IPS-18c (cell line): Measurements from ENCODE around the gene CMTM8.

Source experiments
- H3K4me3 ChIP-seq: 2 replicates; pipeline ENCODE4 v1.7.0; 2013; ENCODE audit warnings: low read depth, mild to moderate bottlenecking, low read length, moderate library complexity; ENCODE audit not compliant: insufficient read depth
- H3K9me3 ChIP-seq: one replicate; pipeline ENCODE4 v1.6.1; 2013; ENCODE audit warnings: mild to moderate bottlenecking, low read length, moderate library complexity; ENCODE audit not compliant: control insufficient read depth, insufficient read depth

CMTM8 gene

GRCh38 chr3:32310918-32311839 is 72.7 kb downstream of the CMTM8 start:
- Histone ChIP-seq H3K4me3 (no peak overlapping the region), H3K9me3 (no peaks in the 10 kb centered on the region)

GRCh38 chr3:32312251-32312650 is 73.8 kb downstream of the CMTM8 start:
- no peaks in the 10 kb centered on the region for H3K9me3 ChIP-seq
- H3K4me3 ChIP-seq, result no peak overlapping the region; the same call in 1 of the 2 replicates

- Histone ChIP-seq H3K4me3 (no peak overlapping the region), H3K9me3 (no peaks in the 10 kb centered on the region)
These were observed 74.7 kb downstream of the CMTM8 start for GRCh38 chr3:32313169-32313568.

- Histone ChIP-seq H3K4me3 (no peak overlapping the region), H3K9me3 (no peaks in the 10 kb centered on the region)
These were observed 75.4 kb downstream of the CMTM8 start for GRCh38 chr3:32313723-32314473.

GRCh38 chr3:32315441-32315840 is 77.0 kb downstream of the CMTM8 start:
- H3K9me3 ChIP-seq, result no peaks in the 10 kb centered on the region
- no peak overlapping the region for H3K4me3 ChIP-seq

- Histone ChIP-seq H3K9me3 (no peaks in the 10 kb centered on the region), H3K4me3 (no peak overlapping the region)
These were observed 77.8 kb downstream of the CMTM8 start for GRCh38 chr3:32316319-32316718.

- no peak overlapping the region for H3K4me3 ChIP-seq
These were observed 78.5 kb downstream of the CMTM8 start for GRCh38 chr3:32316976-32317375.

GRCh38 chr3:32319607-32320006 is 81.1 kb downstream of the CMTM8 start:
- Histone ChIP-seq H3K9me3 (no peaks in the 10 kb centered on the region), H3K4me3 (no peak overlapping the region)

More at GRCh38 chr3:32316976-32317375, 78.5 kb downstream of the CMTM8 start:
- H3K9me3 ChIP-seq, result no peaks in the 10 kb centered on the region

- H3K9me3 ChIP-seq, result no peaks in the 10 kb centered on the region
- H3K4me3 ChIP-seq, result no peak overlapping the region
These were observed 81.6 kb downstream of the CMTM8 start for GRCh38 chr3:32320080-32320479.

GRCh38 chr3:32321095-32321790 is 82.8 kb downstream of the CMTM8 start:
- H3K9me3 ChIP-seq, result no peaks in the 10 kb centered on the region
- H3K4me3 ChIP-seq, result no peak overlapping the region

GRCh38 chr3:32322311-32322710 is 83.8 kb downstream of the CMTM8 start:
- Histone ChIP-seq H3K9me3 (no peaks in the 10 kb centered on the region), H3K4me3 (no peak overlapping the region)

- Histone ChIP-seq H3K9me3 (no peaks in the 10 kb centered on the region), H3K4me3 (no peak overlapping the region)
These were observed 85.1 kb downstream of the CMTM8 start for GRCh38 chr3:32323604-32324003.

GRCh38 chr3:32325201-32325600 is 86.7 kb downstream of the CMTM8 start:
- Histone ChIP-seq H3K9me3 (no peaks in the 10 kb centered on the region), H3K4me3 (no peak overlapping the region)

GRCh38 chr3:32325927-32326326 is 87.4 kb downstream of the CMTM8 start:
- Histone ChIP-seq H3K9me3 (no peaks in the 10 kb centered on the region), H3K4me3 (no peak overlapping the region)

GRCh38 chr3:32326795-32327194 is 88.3 kb downstream of the CMTM8 start:
- no peak overlapping the region for H3K4me3 ChIP-seq
- H3K9me3 ChIP-seq, result no peaks in the 10 kb centered on the region

- H3K4me3 ChIP-seq, result no peak overlapping the region
These were observed 96.2 kb downstream of the CMTM8 start for GRCh38 chr3:32334675-32335074.

GRCh38 chr3:32335365-32336112 is 97.1 kb downstream of the CMTM8 start:
- H3K9me3 ChIP-seq, result no peaks in the 10 kb centered on the region
- no peak overlapping the region for H3K4me3 ChIP-seq

More at GRCh38 chr3:32334675-32335074, 96.2 kb downstream of the CMTM8 start:
- no peaks in the 10 kb centered on the region for H3K9me3 ChIP-seq
